Measurements from ENCODE around the gene ARID1A.

Gene ARID1A

GRCh38 chr1:26758358-26758757, 62.5 kb downstream of the ARID1A start:
- no peak for DNase-seq (ENCODE audit: low read depth in 4 of 4, low spot score in 1 of 4)

- DNase-seq (ENCODE audit: low read depth in 4 of 4, low spot score in 1 of 4) = no peak
Measured at GRCh38 chr1:26759531-26759930, 63.7 kb downstream of the ARID1A start.

- DNase-seq (ENCODE audit: low read depth in 4 of 4, low spot score in 1 of 4) = no peak
Measured at GRCh38 chr1:26761217-26761616, 65.4 kb downstream of the ARID1A start.

- no peak for DNase-seq (ENCODE audit: low read depth in 4 of 4, low spot score in 1 of 4)
Measured at GRCh38 chr1:26767714-26768113, 71.9 kb downstream of the ARID1A start.

- no peak for DNase-seq (ENCODE audit: low read depth in 4 of 4, low spot score in 1 of 4)
Measured at GRCh38 chr1:26768755-26769154, 72.9 kb downstream of the ARID1A start.

- DNase-seq (ENCODE audit: low read depth in 4 of 4, low spot score in 1 of 4) = no peak
Measured at GRCh38 chr1:26771285-26771642, 75.4 kb downstream of the ARID1A start.

GRCh38 chr1:26771643-26772321, 76.0 kb downstream of the ARID1A start:
- DNase-seq (ENCODE audit: low read depth in 4 of 4, low spot score in 1 of 4) = no peak

- DNase-seq (ENCODE audit: low read depth in 4 of 4, low spot score in 1 of 4) = no peak
Measured at GRCh38 chr1:26772687-26773086, 76.9 kb downstream of the ARID1A start.

- DNase-seq (ENCODE audit: low read depth in 4 of 4, low spot score in 1 of 4) = no peak
Measured at GRCh38 chr1:26774462-26774861, 78.6 kb downstream of the ARID1A start.

- no peak for DNase-seq (ENCODE audit: low read depth in 4 of 4, low spot score in 1 of 4)
Measured at GRCh38 chr1:26775666-26776065, 79.9 kb downstream of the ARID1A start.

- DNase-seq (ENCODE audit: low read depth in 4 of 4, low spot score in 1 of 4) = no peak
Measured at GRCh38 chr1:26779098-26779668, 83.4 kb downstream of the ARID1A start.

- DNase-seq (ENCODE audit: low read depth in 4 of 4, low spot score in 1 of 4) = no peak
Measured at GRCh38 chr1:26780344-26780957, 84.6 kb downstream of the ARID1A start.

GRCh38 chr1:26781206-26781825, 85.5 kb downstream of the ARID1A start:
- no peak for DNase-seq (ENCODE audit: low read depth in 4 of 4, low spot score in 1 of 4)

- DNase-seq (ENCODE audit: low read depth in 4 of 4, low spot score in 1 of 4) = no peak
Measured at GRCh38 chr1:26782521-26783212, 86.9 kb downstream of the ARID1A start.

GRCh38 chr1:26783646-26784022, 87.8 kb downstream of the ARID1A start:
- DNase-seq (ENCODE audit: low read depth in 4 of 4, low spot score in 1 of 4) = no peak

- no peak for DNase-seq (ENCODE audit: low read depth in 4 of 4, low spot score in 1 of 4)
Measured at GRCh38 chr1:26784023-26784871, 88.4 kb downstream of the ARID1A start.

GRCh38 chr1:26784886-26785285, 89.1 kb downstream of the ARID1A start:
- no peak for DNase-seq (ENCODE audit: low read depth in 4 of 4, low spot score in 1 of 4)

- DNase-seq (ENCODE audit: low read depth in 4 of 4, low spot score in 1 of 4) = no peak
Measured at GRCh38 chr1:26785611-26786436, 90.0 kb downstream of the ARID1A start.

GRCh38 chr1:26786437-26787380, 90.9 kb downstream of the ARID1A start:
- no peak for DNase-seq (ENCODE audit: low read depth in 4 of 4, low spot score in 1 of 4)
